ENCODE results near the gene GOLGA8G.
"Not testable (repeated sequence)": the region's sequence is repeated elsewhere in the genome, so short reads cannot be mapped to it uniquely, and the experiment has no call there.

GOLGA8G gene, protein sequence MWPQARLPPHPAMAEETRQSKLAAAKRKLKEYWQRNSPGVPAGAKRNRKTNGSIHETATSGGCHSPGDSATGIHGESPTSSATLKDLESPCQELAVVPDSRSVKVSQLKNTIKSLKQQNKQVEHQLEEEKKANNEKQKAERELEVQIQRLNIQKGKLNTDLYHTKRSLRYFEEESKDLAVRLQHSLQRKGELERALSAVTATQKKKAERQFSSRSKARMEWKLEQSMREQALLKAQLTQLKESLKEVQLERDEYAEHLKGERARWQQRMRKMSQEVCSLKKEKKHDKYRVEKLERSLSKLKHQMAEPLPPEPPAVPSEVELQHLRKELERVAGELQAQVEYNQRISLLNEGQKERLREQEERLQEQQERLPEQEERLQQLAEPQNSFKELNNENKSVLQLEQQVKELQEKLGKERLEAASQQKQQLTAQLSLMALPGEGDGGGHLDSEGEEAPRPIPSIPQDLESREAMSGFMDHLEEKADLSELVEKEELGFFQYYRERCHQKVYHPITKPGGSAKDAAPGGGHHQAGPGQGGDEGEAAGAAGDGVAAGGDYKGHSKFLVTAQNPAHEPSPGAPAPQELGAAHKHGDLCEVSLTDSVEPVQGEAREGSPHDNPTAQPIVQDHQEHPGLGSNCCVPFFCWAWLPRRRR

GRCh38 chr15:28532954-28533353 is at the start of gene GOLGA8G:
TSS of gene GOLGA8G (minus strand) at chr15:28532971. CDS start at chr15:28532909, 62 bp downstream.
- POLR2A ChIA-PET; H3K4me3 ChIP-seq (ENCODE audit: low read depth, low read length); CTCF ChIA-PET; DNase-seq (ENCODE audit: low read depth, low spot score): not testable (repeated sequence)

GRCh38 chr15:28573351-28573750 is 40.6 kb upstream of the GOLGA8G start:
- DNase-seq (ENCODE audit: low read depth, low spot score); CTCF ChIA-PET; H3K4me3 ChIP-seq (ENCODE audit: low read depth, low read length); POLR2A ChIA-PET: not testable (repeated sequence)

DNA sequence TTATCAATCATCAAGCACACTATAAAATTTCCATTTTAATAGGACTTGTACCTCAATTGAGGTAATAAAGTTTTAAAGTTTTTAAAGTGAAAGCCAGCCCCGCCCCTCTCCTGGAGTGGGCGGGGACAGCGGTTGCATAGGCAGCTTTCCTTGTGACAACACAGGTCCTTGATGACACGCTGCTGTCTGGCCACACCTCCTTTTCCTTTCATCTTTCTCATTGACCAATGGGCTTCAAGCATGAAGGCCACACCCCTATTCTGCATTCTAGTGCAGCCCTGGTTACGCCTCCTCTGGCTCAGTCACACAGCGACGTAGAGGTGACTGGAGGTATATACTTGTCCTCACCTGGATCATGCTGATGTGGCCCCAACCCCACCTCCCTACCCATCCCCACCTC is 20.5 kb upstream of the GOLGA8G start, which contains the start of gene GOLGA6L25:
Gene GOLGA6L25, plus strand, starts transcription at position 301 of the 400 bp plus-strand sequence. Its CDS starts 61 bp downstream, at position 362.
- POLR2A ChIA-PET; H3K4me3 ChIP-seq (ENCODE audit: low read depth, low read length); DNase-seq (ENCODE audit: low read depth, low spot score); CTCF ChIA-PET: not testable (repeated sequence)

DNA sequence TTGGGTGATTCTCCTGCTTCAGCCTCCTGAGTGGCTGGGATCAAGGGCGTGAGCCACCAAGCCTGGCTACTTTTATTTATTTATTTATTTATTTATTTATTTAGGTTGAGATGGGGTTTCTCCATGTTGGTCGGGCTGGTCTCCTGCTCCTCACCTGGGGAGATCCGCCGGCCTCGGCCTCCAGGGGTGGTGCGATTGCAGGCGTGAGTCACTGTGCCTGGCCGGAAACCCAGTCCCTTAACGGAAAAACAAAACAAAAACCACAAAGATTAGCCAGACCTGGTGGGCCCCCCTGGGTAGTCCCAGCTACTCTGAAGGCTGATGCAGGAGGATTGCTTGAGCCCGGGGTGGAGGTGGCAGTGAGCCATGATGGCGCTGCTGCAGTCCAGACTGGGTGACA is 17.6 kb downstream of the GOLGA8G start:
- POLR2A ChIA-PET; DNase-seq (ENCODE audit: low read depth, low spot score); H3K4me3 ChIP-seq (ENCODE audit: low read depth, low read length); CTCF ChIA-PET: not testable (repeated sequence)

GRCh38 chr15:28514128-28514527 is 18.6 kb downstream of the GOLGA8G start:
- DNase-seq (ENCODE audit: low read depth, low spot score); H3K4me3 ChIP-seq (ENCODE audit: low read depth, low read length); POLR2A ChIA-PET; CTCF ChIA-PET: not testable (repeated sequence)

- DNase-seq (ENCODE audit: low read depth, low spot score); CTCF ChIA-PET; POLR2A ChIA-PET; H3K4me3 ChIP-seq (ENCODE audit: low read depth, low read length): not testable (repeated sequence)
Observed at GRCh38 chr15:28508217-28508889, 24.4 kb downstream of the GOLGA8G start.

GRCh38 chr15:28481340-28481739 is 51.4 kb downstream of the GOLGA8G start:
- H3K4me3 ChIP-seq (ENCODE audit: low read depth, low read length); POLR2A ChIA-PET; DNase-seq (ENCODE audit: low read depth, low spot score); CTCF ChIA-PET: not testable (repeated sequence)
